PFSK-1 (cell line): ENCODE measurements around the gene PRKN.

Experiments used
- FOXP2 ChIP-seq: optimal IDR thresholded peaks from 2 replicates; pipeline ENCODE3; 2011; ENCODE audit warnings: borderline replicate concordance, control low read depth, inconsistent platforms; ENCODE audit not compliant: insufficient read depth; ENCODE audit errors: extremely low read length, extremely low read depth
- POLR2AphosphoS5 ChIP-seq: IDR thresholded peaks from 2 replicates; pipeline ENCODE4 v1.6.1; 2012; ENCODE audit warnings: low read depth, mild to moderate bottlenecking, control low read depth, low read length, moderate library complexity
- SIN3A ChIP-seq: IDR thresholded peaks from 2 replicates; pipeline ENCODE4 v1.6.1; 2012; ENCODE audit warnings: mild to moderate bottlenecking, low read length, moderate library complexity, borderline replicate concordance; ENCODE audit not compliant: insufficient read depth
- TAF1 ChIP-seq: IDR thresholded peaks from 2 replicates; pipeline ENCODE4 v1.6.1; 2012; ENCODE audit warnings: low read length, control low read depth, borderline replicate concordance; ENCODE audit not compliant: insufficient read depth
- TF ChIP-seq, protein P1 (sequence below), 2 experiments: IDR thresholded peaks; 2 replicates each; pipeline versions ENCODE4 v1.6.1 to v1.8.0; 2011 to 2012; ENCODE audit warnings: low read depth in 2 of 2, low read length in 2 of 2, control low read depth in 1 of 2, inconsistent platforms in 1 of 2, mild to moderate bottlenecking in 1 of 2, moderate library complexity in 1 of 2; ENCODE audit not compliant: insufficient read depth in 1 of 2

PRKN gene

DNA sequence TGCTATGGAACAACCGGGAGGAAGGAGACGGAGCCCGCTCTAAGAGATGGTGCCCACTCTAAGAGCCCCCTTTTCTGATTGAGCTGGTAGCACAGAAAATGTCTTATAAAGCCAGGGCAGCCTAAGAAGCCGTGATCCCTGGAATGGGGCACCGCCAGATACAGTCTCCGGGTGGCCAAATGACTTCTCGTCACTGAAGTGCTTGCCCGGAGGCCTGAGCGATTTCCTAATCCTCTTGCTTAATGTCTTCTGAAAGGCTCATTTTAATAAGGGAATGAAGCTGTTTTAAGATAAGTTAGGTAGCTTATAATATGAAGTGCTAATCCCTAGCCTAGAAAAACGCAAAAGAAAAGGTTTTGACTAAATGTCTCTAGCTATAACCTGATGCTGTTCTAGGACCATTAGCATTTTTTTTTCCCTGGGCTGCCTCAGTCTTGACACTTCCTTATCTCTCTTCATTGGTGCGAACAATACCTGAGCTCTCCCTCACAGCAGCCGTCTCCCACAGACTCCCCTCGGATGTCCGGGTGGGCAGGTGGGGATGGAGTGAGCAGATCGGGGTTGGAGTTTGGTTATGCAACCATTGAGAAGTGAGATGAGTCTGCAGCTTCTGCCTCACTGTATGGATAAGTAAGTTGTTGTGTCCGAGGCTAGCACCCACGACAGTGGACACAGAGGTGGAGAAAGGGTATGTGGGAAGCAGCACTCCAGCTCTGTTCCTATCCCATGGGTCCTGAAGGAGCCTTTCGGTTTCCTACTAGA is 894.3 kb downstream of the PRKN start:
- TF ChIP-seq, protein P1, sequence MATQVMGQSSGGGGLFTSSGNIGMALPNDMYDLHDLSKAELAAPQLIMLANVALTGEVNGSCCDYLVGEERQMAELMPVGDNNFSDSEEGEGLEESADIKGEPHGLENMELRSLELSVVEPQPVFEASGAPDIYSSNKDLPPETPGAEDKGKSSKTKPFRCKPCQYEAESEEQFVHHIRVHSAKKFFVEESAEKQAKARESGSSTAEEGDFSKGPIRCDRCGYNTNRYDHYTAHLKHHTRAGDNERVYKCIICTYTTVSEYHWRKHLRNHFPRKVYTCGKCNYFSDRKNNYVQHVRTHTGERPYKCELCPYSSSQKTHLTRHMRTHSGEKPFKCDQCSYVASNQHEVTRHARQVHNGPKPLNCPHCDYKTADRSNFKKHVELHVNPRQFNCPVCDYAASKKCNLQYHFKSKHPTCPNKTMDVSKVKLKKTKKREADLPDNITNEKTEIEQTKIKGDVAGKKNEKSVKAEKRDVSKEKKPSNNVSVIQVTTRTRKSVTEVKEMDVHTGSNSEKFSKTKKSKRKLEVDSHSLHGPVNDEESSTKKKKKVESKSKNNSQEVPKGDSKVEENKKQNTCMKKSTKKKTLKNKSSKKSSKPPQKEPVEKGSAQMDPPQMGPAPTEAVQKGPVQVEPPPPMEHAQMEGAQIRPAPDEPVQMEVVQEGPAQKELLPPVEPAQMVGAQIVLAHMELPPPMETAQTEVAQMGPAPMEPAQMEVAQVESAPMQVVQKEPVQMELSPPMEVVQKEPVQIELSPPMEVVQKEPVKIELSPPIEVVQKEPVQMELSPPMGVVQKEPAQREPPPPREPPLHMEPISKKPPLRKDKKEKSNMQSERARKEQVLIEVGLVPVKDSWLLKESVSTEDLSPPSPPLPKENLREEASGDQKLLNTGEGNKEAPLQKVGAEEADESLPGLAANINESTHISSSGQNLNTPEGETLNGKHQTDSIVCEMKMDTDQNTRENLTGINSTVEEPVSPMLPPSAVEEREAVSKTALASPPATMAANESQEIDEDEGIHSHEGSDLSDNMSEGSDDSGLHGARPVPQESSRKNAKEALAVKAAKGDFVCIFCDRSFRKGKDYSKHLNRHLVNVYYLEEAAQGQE (IDR thresholded peaks at IDR 0.05; ENCODE audit: insufficient read depth in 1 of 2, low read depth in 2 of 2, low read length in 2 of 2): no peak
- no peak for TF ChIP-seq TAF1
- TF ChIP-seq FOXP2: no peak
- no peak for TF ChIP-seq POLR2AphosphoS5
- TF ChIP-seq SIN3A: no peak

DNA sequence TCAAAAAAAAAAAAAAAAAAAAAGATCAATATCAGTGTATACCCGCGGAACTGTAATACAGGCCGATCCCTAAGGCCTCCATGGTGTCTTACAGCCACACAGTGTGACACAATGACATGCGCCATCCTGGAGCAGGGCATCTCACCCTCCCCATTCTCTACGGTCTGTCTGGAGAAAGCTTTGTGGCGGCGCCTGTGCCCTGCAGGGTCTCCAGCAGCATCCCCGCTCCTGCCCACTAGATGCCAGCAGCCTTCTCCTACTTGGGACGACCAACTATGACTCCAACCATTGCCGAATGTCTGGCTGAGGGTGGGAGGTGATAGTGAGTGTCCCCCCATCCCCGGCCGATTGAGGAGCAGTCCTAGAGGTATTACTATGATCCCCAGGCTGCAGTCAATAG is 894.9 kb downstream of the PRKN start:
- TF ChIP-seq SIN3A: no peak
- TF ChIP-seq POLR2AphosphoS5: no peak
- no peak for TF ChIP-seq FOXP2
- no peak for TF ChIP-seq TAF1
- TF ChIP-seq, protein P1 (IDR thresholded peaks at IDR 0.05; ENCODE audit: insufficient read depth in 1 of 2, low read depth in 2 of 2, low read length in 2 of 2): no peak

GRCh38 chr6:161830866-161831616 is 896.5 kb downstream of the PRKN start:
- TF ChIP-seq TAF1 (no peak), POLR2AphosphoS5 (no peak), FOXP2 (no peak), SIN3A (no peak)
- TF ChIP-seq, protein P1 (IDR thresholded peaks at IDR 0.05; ENCODE audit: insufficient read depth in 1 of 2, low read depth in 2 of 2, low read length in 2 of 2): no peak

- TF ChIP-seq, protein P1 (IDR thresholded peaks at IDR 0.05; ENCODE audit: insufficient read depth in 1 of 2, low read depth in 2 of 2, low read length in 2 of 2): no peak
- TF ChIP-seq SIN3A: no peak
- no peak for TF ChIP-seq FOXP2
- no peak for TF ChIP-seq TAF1
- TF ChIP-seq POLR2AphosphoS5: no peak
Measured at GRCh38 chr6:161829291-161829729, 898.3 kb downstream of the PRKN start.
